NCI-H146 treated with DMSO at 0.1 percent for 48 hours (cell line): ENCODE data around the gene VAV3.
A peak's percentile ranks its signal among the peaks of the same experiment; 100 is the strongest.

Experiments used
- DNase-seq: peaks from one replicate; lab custom pipeline; 2025; ENCODE audit not compliant: unreplicated experiment; lab: John Stamatoyannopoulos, UW

VAV3 gene

DNA sequence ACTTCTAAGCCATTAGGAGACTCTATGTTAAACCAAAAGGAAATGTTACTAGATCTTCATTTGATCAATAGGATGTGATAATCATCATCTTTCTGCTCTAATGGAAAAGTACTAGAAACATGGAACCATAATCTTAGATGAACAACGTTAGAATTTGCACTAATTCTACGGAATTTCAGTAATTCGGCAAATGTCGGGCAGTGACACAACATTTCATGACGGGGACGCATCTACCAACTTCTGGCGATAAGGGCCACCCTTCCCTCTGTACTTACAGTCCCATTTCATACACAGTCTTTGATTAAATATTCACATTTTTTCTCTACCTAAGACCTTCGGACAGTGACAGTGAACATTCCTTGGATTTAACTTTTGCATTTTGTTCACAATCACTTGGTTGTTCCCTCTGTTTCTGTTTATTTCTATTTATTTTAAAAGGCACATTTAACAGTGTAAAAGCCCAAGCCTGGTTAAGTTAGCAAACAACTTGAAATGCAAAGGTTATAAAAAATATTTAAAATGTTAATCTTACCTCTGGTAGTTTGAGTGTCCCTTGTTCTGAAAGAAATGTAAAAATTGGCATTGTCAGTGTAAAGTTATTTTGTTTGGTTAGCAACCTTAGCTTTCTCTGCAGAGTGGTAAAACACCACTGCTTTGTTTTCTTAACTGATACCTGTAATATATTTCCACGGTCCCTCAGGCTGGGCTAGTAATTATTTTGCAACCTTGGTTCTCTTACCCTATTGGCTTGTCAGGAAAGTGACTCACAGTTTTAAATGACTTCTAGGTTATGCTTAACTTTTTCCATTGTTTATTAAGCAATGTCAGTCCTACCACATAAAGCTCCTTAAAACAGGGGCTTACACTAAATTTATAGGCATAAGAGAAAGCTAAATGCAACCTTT is 276.9 kb downstream of the VAV3 start:
- peak; percentile 20 for DNase-seq

DNA sequence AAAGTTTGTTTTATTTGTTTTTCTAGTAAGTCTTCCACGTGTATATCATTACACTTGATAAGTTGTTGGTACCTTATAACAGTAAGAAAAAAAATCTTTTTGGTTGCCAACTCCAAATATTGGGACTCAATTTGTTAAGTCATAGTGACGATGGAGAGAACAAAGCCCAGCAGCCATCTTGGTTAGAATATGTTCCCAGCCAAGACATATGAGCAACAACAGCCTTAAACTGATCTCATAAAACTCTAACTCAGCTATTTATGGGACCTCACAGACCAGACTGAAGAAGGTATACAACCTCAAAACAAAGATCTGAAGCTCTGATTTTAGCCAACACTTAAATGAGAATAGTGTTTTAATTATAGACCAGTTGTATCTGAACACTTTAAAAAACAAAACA is 281.3 kb downstream of the VAV3 start:
- DNase-seq = peak; percentile 80

DNA sequence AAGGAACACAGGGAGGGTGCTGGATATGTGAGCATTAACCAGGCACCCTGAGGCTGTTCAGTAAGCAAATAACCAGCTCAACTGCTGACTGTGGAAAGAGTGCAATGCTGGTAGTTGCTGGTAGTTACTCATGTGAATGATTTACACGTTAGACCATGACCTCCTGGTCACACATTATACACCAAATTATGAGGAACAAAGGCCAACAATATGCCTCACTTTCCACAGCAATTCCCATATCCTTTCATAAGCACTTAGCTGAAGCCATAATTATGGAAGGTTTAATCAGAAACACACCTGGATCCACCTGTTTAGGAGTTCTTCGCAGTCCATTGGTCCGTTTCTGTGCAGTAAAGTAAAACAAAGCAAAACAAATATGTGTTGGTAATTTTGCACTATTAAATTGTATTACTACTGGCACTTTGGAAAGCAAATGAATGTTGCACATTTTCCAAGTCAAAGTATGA is 281.8 kb downstream of the VAV3 start:
- DNase-seq = peak; percentile 98

DNA sequence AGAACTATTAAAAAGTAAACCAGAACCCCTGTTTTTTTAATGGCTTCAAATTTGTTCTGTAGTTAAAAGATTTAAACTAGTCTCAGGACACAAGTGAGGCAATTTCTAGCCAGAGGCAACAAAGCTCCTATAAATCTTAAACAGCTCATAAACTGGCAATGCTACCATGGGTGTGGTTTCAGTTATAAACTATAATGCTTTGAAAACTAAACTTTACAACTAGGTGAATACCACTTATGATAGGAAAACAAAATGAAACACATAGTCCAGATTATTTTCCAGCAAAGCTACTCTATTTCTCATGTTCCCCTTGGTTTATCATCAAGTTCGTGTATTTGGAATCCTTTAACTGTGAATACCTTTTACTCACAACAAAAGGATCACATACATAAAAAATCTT is 282.5 kb downstream of the VAV3 start:
- DNase-seq = no peak

DNA sequence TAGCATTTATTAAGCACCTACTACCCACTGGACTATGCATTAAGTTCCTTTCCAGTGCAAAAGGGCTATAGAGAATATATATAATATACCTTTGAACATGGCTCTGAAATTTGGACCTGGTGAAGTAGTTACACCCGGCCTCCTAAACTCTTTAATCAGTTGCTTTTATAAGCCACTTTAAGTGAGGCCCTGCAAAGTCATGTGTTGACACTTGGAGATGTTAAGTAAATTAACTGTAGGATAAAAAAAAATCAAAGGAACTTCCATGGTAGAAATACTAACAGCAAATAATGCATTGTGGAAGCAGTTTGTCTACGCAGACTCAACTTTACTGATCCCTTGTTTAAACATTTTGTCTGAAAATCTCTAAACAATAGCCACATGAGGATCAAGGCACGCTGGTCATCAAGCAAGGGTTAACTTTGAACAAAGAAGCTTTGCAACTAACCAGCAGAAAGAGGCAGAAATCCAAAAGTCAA is 283.9 kb downstream of the VAV3 start:
- DNase-seq = no peak

DNA sequence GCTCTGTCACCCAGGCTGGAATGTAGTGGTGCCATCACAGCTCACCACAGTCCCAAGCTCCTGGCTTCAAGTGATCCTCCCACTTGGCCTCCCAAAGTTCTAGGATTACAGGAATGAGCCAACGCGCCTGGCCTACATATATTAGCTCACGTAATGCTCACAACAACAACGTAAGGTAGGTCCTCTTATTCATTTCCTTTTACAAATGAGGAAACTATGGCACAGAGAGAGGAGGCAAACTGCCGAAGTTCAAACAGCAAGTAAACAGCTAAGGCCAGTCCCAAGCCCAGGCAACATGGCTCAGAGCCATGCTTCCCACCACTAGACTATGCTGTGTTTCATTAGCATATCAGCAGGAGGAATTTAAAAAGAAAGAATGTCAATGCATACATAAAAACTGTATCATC is 284.4 kb downstream of the VAV3 start:
- no peak for DNase-seq

DNA sequence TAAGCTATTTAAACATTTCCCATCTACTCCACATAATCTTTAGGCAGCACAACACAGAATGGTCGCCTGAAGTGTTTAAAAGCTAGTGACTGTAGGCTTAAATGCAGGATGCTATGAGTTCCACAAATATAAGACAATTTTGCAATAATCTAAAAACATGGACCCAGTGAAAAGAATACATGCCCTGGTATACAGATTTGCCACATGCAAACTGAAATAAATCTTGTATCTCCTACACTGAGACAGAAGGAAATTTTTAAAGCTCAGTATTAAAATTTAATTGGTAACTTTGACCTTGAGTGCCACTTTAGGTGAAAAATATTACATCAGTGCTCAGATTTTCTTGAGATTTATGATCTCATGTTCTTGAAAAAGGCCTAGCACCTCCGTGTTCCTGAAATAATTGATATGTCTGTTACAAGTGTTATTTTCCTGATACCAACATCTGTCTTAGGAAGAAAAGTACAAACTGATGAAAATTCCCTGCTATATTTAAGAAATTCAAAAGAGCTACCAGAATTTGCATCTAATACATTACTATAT is 285.5 kb downstream of the VAV3 start:
- no peak for DNase-seq

DNA sequence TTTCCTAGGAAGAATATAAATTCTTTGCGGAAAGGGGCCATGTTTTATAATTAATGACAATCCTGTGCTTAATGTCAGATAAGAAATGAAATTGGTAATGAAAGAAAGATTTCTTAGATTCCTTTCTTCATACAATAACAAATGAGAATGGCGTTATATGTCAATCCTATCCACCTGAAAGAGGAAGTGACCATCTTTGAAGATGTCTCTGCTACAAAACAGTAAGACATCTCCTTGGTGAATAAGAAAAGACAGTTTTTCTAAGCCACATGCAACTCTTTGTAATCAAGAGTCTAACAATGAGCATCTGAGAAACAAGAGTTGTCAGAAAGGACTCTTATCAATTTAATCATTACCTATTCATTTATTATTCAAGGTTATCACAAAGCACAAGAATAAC is 286.0 kb downstream of the VAV3 start:
- no peak for DNase-seq

DNA sequence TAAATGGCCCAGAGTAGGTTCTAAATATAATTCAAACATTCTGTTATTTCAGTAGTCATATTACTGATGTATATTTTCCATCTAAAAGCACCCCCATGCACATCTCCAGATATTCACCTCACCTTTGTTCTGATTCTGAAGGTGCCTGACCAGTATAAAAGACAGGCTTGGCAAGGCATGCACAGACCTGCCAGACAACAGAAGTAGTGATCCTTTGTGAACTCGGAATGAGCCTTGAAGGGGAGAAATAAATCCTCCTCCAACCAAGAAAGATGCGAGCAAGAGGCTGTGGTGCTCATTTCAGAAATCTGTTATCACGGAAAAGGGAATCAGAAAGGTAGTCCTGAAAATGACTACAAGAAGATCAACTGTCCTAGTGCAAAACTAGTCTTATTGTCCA is 287.3 kb downstream of the VAV3 start:
- peak; percentile 34 for DNase-seq

DNA sequence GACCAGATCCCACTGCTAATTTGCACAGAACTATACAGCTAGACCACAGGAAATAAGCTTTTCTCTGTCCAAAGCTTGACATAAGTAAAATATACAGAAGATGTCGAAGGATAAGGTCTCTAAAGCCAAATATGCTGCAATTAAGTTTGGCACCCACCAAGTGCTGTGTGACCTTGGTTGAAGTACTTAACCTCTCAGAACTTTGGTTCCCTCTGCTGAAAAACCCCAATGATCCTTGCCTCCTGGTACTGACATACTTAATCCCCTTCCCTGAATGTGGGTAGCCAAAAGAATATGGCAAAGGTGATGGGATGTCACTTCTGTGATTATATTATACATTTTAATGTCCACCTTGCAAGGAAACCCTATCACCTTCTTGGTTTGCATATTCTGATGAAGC is 290.5 kb downstream of the VAV3 start:
- no peak for DNase-seq

DNA sequence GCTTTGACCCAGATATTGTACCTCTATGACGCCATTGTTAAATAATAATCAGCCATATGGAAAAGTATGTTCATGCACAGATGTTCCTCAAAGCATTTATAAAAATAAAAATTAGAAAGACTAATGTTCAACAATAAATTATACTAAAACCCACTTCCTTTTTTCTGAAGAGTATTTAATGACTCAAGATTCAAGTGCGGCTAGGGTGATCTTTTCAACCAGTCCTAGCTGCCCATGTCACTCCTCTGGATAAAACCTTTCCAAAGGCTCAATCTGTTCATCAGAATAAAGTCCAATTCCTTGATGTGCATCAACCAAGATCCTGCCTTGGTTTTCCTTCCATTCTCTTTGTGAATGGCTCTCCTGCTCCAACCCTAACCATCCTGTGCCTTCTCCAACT is 292.0 kb downstream of the VAV3 start:
- no peak for DNase-seq

DNA sequence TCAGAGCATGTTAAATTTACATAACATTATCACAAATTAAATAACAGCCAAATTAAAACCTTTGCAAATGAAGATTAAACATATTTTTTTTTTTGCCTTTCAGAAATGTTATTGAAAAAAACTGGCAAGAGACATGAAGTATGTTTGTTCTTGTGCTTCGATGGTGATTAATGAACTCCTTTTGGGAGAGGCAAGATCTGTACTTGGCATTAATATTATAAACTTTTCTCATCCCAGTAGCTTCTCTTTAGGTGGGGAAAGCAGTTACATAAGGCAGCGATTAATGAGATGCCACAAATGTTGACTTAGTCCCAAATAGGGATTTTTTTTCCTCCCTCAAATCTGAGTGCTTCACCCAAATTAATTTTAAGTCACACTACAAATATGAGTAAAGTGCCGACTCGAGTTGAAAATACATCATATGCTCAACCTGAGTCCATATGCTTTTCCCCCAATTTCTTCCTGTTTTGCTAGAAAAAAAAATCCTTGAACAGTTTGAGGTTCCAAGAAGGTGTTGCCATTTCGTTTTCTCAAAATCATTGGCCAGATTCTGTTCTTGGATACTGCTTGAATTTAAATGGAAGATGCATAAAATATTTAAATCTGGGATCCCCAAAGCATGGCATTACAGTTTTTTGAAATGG is 294.5 kb downstream of the VAV3 start:
- DNase-seq = no peak

DNA sequence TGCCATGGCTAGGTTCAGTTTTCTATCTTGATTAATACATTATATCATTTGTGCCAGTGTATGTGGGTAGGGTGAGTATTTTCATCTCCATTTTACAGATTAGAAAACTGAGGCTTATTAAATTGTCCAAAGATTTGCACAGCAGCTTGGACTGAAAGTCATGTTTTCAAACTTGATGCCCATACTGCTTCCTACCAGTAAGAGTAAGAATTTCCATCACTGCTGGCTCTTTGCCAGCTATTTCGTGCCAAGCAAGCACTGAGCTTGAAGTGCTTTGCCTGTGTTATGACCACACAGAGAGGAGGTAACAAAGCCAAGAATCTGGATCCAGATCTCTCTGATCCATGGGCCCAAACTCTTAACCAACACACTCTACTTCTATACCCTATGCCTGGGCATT is 295.0 kb downstream of the VAV3 start:
- DNase-seq = no peak

DNA sequence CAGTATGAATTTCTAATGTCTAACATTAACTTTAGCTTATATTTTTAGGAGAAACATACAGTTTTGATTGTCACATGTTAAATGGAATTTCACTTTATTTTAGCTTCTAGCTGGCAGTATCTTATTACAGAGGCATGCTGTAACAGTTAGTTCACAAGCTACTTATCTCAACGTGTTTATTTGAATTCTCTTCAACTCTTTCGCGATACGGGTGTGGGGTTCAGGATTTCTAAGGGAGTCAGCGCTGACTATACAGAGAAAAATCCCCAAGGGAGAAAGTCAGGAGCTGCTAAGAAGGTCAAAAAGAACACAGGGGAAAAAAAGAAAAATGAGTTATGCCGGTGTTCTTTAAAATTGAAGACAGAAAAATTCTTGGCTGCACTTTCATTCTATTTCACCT is 296.2 kb downstream of the VAV3 start:
- no peak for DNase-seq

DNA sequence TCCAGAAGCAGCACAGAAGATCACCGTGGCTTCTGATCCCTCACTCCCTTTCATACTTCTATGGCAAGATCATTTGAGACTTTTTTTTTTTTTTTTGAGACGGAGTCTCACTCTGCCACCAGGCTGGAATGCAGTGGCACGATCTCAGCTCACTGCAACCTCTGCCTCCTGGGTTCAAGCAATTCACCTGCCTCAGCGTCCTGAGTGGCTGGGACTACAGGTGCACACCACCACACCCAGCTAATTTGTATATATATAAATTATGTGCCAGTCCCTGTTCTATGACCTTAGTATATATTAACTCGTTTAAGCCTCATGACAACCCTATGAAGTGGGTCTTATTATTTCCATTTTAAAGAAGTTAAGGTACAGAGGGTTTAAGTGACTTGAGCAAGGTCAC is 298.5 kb downstream of the VAV3 start:
- DNase-seq = no peak

DNA sequence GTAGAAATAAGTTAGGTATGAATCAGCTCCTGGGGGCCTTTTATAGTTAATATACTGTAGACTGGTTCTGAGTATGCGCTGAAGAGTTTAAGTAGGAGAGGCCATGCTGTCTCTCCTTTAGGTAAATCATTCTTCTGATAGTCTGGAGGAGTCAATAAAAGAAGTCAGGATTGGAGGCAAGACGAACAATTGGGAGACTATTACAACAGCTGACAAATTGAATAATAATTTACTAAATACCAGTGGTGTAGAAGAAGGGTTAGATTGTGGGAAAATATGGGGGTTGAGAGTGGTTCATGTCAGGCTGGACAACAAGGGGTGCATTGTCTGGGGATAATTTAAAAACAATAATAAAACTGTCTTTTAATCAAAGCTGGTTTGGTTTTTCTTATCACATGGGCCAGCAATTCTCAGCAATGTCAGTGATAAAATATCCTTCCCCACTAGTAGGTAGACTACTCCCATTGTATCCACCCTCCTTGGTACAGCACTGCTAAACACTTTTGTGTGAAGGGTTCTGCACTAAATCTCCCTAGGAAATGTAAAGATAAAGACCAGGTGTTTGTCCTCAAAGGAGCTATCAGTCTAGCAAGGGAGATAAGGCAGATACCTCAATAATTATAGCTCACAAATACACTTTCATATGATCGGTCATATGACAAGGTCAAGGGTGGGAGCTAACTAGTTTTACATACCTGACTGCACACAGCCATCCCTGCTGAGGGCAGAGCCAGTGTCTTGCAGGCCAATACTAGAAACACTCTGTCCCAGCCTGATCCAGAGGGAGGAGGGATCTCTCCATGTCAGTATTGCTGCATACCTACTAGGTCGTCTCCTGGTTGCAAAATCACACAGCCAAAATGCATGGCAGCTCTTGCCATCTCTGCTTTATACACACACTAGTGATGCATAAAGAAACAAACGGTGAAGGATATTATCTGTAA is 299.7 kb downstream of the VAV3 start:
- DNase-seq = peak; percentile 92

DNA sequence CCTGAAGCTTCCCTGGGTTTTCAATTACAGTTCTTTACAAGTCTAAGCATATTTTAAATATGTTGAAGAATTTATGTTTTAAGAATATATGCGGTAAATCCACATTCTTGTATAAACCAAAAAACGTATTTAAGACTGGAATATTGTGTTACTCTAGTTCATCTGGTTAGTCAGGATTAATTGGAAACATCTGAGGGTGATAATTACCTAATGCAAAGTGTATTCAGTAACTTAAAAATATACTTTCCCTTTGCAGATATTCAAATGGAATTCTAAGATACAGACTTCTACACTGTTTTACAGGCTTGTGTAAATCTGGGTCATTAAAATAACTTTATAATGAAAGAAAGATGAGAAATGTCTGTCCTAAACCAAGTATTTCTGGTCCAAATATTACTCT is 302.0 kb downstream of the VAV3 start:
- no peak for DNase-seq

DNA sequence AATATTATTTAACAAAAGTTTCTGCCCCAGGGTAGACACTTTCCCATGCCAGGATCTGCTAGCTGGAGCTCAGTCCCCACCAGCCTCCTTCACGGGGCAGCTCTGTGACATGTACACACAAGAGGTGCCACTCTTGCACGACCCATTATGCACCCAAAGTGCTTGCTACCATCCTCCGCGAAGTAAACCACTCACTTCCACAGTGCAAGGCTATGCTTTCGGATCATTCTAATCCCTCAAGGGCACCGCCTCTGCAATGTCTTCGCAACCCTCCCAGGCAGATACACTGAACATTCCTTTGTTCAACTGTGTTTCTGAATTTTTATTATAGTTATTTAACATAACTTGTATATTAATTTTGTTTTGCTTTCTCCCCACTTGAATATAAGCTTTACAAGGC is 303.8 kb downstream of the VAV3 start:
- DNase-seq = no peak

DNA sequence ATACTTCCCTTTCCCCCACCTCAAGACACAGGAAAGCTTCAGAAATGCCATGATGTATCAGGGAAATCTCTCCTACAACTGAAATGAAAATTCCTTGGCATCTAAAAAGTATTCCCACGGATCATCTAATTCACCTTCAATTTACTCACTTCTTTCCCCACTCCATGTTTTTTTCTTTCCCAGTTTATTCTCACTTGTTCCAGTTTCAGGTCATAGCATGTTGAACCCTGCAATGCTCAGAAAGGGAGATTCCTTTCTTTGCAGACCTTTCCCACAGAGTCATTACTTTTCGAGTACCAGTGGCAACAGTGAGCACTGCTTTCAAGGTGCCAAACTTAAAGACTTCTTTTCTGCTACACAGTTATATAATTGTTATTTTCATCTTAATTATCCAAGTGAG is 305.0 kb downstream of the VAV3 start:
- DNase-seq = no peak

DNA sequence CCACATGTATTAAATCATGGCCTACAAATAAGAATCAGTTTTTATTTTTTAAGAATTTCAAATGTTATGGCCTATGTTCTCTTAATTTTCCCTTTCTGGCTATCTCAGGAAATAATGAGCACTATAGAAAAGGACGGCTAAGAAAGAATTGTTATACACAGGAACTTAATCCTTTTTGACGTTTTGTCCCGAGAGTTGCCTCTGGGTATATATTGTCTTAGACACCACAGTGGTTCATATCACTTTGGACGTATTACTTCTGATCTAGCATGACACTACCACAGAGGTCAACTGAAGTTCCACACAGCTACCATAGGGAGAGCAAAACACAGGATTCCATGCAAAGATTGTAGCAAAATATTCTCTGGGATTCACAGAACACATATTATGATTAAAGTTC is 307.6 kb downstream of the VAV3 start:
- DNase-seq = no peak

DNA sequence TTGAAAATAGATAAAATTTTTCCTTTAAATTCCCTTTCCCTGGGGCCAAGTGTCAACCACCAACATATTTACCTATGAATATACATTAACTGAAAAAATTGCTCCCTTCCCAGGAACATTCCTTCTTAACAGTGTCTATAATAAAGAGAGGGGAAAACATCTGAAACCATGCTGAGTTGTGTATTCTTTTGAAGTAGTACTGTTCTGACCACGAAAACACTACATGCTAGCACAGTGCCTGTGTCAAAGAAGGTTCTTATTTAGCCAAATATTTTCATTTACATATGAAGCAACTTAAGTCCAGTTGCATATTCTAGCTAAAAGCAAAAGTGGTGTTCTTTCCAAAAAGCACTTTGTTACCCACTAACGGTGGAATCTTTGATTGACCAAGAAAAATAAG is 311.2 kb downstream of the VAV3 start:
- no peak for DNase-seq
